DMS 273 (cell line): ENCODE measurements around the gene NLRP8.
"Not testable (repeated sequence)": the region's sequence is repeated elsewhere in the genome, so short reads cannot be mapped to it uniquely, and the experiment has no call there.

Experiments used
- DNase-seq: peaks from one replicate; lab custom pipeline; 2025; ENCODE audit not compliant: unreplicated experiment; lab: John Stamatoyannopoulos, UW

NLRP8 gene

GRCh38 chr19:55962186-55962585 is 14.6 kb downstream of the NLRP8 start:
- DNase-seq = no peak

- no peak for DNase-seq
Observed at GRCh38 chr19:55973982-55974381, 26.4 kb downstream of the NLRP8 start.

GRCh38 chr19:55980415-55980814 is 32.8 kb downstream of the NLRP8 start:
- DNase-seq = no peak

GRCh38 chr19:55985254-55985653 is 37.6 kb downstream of the NLRP8 start:
- no peak for DNase-seq

GRCh38 chr19:55986487-55986886 is 38.9 kb downstream of the NLRP8 start, which contains the start of gene NLRP5:
TSS of gene NLRP5 (plus strand) at chr19:55986775.
- DNase-seq = no peak

GRCh38 chr19:55990831-55991230 is 43.2 kb downstream of the NLRP8 start:
- DNase-seq = no peak

- no peak for DNase-seq
Observed at GRCh38 chr19:55993492-55993891, 45.9 kb downstream of the NLRP8 start.

GRCh38 chr19:56014765-56015164 is 67.1 kb downstream of the NLRP8 start:
- DNase-seq = no peak

GRCh38 chr19:56015756-56016155 is 68.1 kb downstream of the NLRP8 start:
- peak; percentile 24 for DNase-seq

GRCh38 chr19:56019325-56019724 is 71.7 kb downstream of the NLRP8 start:
- DNase-seq = not testable (repeated sequence)

GRCh38 chr19:56020355-56020975 is 72.8 kb downstream of the NLRP8 start:
- DNase-seq = not testable (repeated sequence)

GRCh38 chr19:56026769-56027168 is 79.1 kb downstream of the NLRP8 start:
- no peak for DNase-seq
